MG63 (cell line): ENCODE measurements around the gene LOC128125822.

ENCODE experiments used
- DNase-seq: peaks from one replicate; pipeline ENCODE4 v3.0.0-alpha.2; 2020
- H3K27me3 ChIP-seq: fragments of 250-450 bp; sonication (Bioruptor Pico); 2 replicates; pipeline ENCODE4 v1.5.1; 2020; ENCODE audit warnings: mild to moderate bottlenecking, moderate library complexity
- H3K36me3 ChIP-seq: fragments of 250-450 bp; sonication (Bioruptor Pico); 2 replicates; pipeline ENCODE4 v1.5.1; 2020; ENCODE audit warnings: mild to moderate bottlenecking, moderate library complexity
- H3K4me3 ChIP-seq: fragments of 250-450 bp; sonication (Bioruptor Pico); 2 replicates; pipeline ENCODE4 v1.5.1; 2020; ENCODE audit warnings: mild to moderate bottlenecking, moderate library complexity
- H3K9me3 ChIP-seq: fragments of 250-450 bp; sonication (Bioruptor Pico); 2 replicates; pipeline ENCODE4 v1.5.1; 2020; ENCODE audit warnings: mild to moderate bottlenecking, moderate library complexity

LOC128125822 gene

DNA sequence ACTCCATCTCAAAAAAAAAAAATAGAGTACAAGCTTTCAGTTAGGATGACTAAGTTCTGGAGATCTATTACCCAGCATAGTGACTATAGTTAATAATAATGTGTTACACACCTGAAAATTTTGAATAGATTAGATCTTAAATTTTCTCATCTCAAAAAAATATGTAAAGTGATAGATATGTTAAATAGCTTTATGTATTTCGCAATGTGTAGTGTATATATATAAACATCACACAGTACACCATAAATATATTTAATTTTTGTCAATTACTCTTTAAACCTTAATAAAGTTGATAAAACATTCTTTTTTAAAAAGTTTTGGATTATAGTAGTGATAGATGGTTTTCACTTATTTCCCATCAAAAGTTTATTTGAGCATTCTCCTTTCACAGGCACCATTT lies 25.6 kb upstream of the LOC128125822 start:
- Histone ChIP-seq H3K9me3 (no peaks in the 10 kb centered on the region), H3K4me3 (no peak overlapping the region), H3K27me3 (no peaks in the 10 kb centered on the region), H3K36me3 (no peaks in the 10 kb centered on the region)
- DNase-seq = no peak

DNA sequence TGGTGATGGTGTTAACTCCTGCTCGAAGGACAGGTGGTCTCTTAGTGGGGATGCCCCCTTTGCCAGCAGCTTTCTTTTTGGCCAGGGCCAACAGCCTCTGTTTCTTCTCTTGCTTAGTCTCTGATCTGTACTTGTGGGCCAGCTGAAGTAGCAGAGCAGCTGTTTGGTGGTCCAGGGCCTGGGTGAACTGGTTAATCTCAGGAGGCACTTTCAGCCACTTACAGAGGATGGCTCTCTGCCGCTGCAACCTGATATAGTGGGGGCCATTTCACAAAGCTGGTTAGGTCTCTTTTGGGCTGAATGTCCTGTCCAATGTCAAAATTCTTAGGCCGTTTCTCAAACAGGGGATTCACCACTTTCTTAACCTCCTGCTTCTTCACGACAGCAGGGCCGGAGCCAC lies 23.2 kb upstream of the LOC128125822 start:
- Histone ChIP-seq H3K4me3 (no peak overlapping the region), H3K27me3 (no peaks in the 10 kb centered on the region), H3K9me3 (no peaks in the 10 kb centered on the region), H3K36me3 (no peaks in the 10 kb centered on the region)
- DNase-seq = no peak

DNA sequence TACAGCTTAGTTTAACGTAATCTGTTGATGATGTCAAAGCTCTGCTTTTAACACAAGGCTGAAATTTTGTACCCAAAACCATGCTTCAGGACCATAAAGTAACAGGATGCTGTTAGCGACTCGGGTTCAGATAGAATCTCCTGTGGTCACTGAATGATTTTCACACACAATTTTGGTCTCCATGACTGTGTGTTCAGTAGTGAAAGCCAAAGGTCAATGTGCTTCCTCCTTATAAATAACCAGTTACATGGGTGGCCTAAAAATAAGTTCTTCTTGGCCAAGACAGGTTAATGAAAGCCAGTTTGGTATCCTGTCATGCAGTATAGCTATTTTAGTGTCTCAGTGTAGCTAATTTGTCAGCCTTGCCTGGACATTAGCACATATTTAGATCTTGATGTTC lies 19.1 kb upstream of the LOC128125822 start:
- no peaks in the 10 kb centered on the region for H3K9me3 ChIP-seq
- no peak for DNase-seq
- no peaks in the 10 kb centered on the region for H3K27me3 ChIP-seq
- no peaks in the 10 kb centered on the region for H3K36me3 ChIP-seq
- H3K4me3 ChIP-seq = no peak overlapping the region

DNA sequence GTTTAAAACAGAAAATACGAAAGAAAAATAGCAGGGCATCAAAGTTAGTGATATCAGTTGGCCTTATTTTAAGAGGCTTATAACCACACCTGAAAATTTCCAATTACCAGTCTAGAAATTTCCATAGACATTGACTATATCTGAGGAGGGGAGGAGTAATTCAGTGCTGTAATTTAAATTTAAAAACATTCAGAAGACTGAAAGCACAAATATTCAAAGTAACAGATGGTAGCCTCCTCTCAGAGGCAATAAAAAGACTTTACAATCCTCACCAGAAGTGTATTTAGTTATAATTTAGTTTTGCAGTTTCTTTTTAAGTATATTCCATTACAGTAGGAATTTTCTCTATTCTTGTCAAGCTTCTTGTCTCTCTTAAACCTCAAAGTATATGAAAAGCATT lies 18.4 kb upstream of the LOC128125822 start:
- Histone ChIP-seq H3K36me3 (no peaks in the 10 kb centered on the region), H3K27me3 (no peaks in the 10 kb centered on the region), H3K4me3 (no peak overlapping the region), H3K9me3 (no peaks in the 10 kb centered on the region)
- DNase-seq = no peak

DNA sequence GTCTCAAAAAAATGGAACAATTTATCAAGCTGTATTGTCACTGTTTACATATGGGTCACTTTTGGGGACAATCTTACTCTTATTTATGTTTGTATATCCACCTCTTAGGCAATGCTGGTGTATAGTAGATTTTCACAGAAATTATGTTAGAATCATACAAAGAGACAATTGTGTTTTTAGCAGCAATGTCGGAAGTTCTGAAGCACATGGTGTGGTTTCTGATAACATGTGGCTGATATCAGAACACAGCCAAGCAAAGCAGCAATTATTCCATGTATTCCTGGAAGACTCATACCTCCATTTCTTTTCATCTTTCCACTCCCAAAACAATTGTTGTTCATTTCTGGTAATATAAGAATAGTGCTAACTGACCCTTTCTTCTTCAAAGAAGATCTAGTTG lies 17.5 kb upstream of the LOC128125822 start:
- no peaks in the 10 kb centered on the region for H3K36me3 ChIP-seq
- no peak for DNase-seq
- H3K27me3 ChIP-seq = no peaks in the 10 kb centered on the region
- H3K9me3 ChIP-seq = no peaks in the 10 kb centered on the region
- H3K4me3 ChIP-seq = no peak overlapping the region

DNA sequence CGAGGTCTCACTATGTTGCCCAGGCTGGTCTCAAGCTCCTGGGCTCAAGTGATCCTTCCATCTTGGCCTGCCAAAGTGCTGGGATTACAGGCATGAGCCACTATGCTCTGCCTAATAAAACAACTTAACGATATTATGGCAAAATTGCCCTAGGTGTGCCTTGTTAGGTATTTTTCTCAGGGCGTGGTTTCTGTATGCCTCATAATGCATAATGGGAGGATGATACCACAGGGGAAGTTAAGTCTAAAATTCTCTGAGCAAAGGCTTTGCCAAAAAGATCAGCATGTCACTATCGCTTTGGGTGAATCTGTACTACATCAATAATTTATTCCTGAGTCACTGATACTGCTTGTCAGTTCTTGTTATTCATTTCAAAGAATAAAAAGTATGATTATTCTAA lies 15.9 kb upstream of the LOC128125822 start:
- Histone ChIP-seq H3K9me3 (no peaks in the 10 kb centered on the region), H3K27me3 (no peaks in the 10 kb centered on the region), H3K36me3 (no peaks in the 10 kb centered on the region), H3K4me3 (no peak overlapping the region)
- DNase-seq = no peak

DNA sequence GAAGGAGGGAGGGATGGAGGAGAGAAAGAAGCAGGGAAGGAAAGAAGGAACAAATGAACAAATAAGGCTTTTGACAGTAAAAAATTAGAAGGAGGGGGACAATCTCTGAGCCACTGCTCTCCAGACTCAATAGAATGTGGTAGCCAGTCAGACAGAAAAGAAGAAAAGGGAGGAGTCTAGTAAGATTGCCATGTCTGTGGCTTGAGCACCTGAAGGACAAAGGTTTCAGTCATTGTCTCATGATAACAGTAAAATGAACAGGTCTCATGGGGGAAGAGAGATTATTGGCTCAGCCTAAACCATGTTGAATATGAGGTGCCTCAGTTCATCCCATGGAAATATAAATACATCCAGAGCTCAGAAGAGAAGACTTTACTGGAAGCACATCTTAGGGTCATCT lies 14.0 kb upstream of the LOC128125822 start:
- H3K4me3 ChIP-seq = no peak overlapping the region
- DNase-seq = no peak
- no peaks in the 10 kb centered on the region for H3K27me3 ChIP-seq
- no peaks in the 10 kb centered on the region for H3K36me3 ChIP-seq
- H3K9me3 ChIP-seq = no peaks in the 10 kb centered on the region

DNA sequence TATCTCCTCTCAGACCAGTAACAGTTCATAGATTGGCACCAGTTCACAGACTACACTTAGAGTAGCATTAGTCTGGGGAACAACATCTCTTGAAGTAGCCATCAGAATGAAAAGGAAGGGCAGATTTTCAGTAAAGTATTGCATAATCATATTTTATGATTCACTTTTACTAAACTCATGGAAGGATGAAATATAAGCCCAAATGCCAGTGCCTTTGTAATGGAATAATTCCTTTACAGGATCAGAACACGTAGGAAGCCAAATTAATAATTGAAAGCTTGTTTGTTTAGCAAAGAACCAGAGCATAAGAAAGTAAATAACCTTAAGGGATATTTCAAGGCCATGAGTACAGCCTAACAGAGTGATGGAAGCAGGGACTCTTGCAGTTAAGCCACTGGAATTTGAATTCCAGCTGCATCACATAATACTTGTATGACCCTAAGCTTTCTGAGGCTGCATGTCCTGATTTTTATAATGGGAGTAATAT lies 11.4 kb upstream of the LOC128125822 start:
- H3K36me3 ChIP-seq = no peaks in the 10 kb centered on the region
- no peaks in the 10 kb centered on the region for H3K27me3 ChIP-seq
- no peak overlapping the region for H3K4me3 ChIP-seq
- no peaks in the 10 kb centered on the region for H3K9me3 ChIP-seq
- no peak for DNase-seq

DNA sequence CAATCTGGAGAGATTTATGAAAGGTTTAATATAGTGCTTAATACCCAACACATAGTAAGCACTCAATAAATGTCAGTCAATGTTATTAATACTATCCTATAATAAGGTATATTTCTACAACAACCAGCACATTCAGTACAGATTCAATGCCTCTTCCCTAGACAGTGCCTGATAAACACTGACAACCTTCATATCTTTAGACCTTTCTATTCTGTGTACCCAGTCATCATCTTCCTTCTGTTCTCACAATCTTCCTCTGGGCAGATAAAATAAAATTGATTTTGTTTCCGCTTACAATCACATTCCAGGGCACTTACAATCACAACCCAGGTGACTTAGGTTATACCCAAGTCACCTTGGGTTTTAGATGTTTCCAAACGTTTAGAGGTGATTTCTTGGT lies 11.0 kb upstream of the LOC128125822 start:
- Histone ChIP-seq H3K9me3 (no peaks in the 10 kb centered on the region), H3K4me3 (no peak overlapping the region), H3K36me3 (no peaks in the 10 kb centered on the region), H3K27me3 (no peaks in the 10 kb centered on the region)
- DNase-seq = no peak

DNA sequence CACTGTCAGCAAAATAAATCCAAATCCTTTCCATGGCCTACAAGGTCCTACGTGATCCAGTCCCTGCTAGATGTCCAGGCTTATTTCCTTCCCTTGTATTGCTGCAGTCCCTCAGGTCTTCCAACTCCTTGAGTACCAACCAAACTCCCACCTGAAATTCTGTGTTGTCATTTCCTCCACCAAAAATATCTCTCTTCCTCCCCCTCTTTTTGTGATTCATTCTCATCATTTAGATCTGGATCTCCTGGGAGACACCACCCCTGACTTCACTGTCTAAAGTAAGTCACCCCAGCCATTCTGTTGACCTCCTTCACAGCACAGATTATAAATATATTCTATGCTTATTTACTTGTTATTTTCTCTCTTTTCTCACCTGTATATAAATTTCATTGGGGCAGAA lies 9.0 kb upstream of the LOC128125822 start:
- no peak for DNase-seq
- H3K4me3 ChIP-seq = no peak overlapping the region
- H3K9me3 ChIP-seq = no peaks in the 10 kb centered on the region
- H3K27me3 ChIP-seq = no peaks in the 10 kb centered on the region
- H3K36me3 ChIP-seq = no peaks in the 10 kb centered on the region

DNA sequence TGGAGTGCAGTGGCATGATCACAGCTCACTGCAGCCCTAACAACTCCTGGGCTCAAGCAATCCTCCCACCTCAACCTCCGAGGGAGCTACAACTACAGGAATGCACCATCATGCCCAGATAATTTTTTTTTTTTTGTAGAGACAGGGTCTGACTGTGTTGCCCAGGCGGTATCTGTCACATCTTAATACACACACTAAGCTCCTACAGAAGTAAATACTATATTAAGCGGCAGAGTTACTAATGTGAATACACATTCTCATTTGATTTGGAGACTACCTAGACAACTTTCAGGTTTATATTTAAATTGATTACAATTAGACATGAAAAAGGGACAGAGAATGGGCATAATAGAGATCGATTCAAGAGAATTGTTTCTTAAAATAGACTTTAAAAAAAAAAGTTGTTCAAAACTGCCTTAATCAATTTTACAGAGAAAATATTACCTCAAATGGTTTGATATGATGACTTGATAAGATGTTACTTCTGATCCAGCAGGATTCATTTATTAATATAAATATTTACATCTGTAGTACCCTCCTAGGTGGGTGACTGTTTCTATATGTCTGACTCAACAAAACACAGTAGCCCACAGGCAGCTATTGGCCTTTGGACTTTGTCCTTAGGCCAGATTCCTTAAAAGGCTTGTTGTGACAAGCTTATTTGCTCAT lies 7.1 kb upstream of the LOC128125822 start:
- Histone ChIP-seq H3K36me3 (no peaks in the 10 kb centered on the region), H3K9me3 (no peaks in the 10 kb centered on the region), H3K4me3 (no peak overlapping the region), H3K27me3 (no peaks in the 10 kb centered on the region)
- DNase-seq = no peak

DNA sequence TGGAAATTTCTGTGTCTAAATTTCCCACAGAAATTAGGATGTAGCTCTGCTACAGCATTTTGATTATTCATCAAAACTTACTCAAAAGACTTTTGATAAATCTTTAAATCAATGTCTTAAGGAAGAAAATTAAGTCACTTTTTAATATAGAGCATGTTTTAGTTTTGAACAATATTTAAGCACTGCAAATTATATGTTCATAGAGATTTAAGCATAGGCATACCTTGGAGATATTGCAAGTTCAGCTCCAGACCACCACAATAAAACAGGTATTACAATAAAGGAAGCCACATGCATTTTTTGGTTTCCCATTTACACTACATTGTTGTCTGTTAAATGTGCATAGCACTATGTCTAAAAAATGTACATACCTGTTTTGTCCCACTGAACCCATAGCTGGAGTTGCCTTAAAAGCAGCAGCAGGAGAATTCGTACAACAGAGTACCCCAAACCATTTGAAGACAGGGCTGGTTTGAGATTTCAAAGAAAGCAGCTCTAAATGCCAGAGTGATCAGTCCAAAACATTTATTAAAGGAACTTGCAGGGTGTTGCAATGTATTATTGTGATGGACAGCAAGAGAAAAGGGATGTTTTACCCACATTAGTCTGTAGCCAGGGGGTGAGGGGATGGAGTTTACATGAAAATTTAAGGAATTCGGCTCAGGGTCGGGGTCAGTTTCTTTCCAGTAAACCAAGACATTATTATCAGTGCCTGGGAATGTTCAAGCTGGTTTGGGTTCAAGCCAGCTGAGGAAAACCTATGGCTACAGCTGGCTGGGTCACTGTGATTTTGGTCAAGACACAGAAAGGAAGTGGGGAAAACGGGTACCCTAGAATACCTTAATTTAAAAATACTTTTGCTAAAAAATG lies 6.3 kb upstream of the LOC128125822 start:
- H3K9me3 ChIP-seq = no peaks in the 10 kb centered on the region
- H3K27me3 ChIP-seq = no peaks in the 10 kb centered on the region
- no peaks in the 10 kb centered on the region for H3K36me3 ChIP-seq
- H3K4me3 ChIP-seq = no peak overlapping the region
- DNase-seq = no peak

DNA sequence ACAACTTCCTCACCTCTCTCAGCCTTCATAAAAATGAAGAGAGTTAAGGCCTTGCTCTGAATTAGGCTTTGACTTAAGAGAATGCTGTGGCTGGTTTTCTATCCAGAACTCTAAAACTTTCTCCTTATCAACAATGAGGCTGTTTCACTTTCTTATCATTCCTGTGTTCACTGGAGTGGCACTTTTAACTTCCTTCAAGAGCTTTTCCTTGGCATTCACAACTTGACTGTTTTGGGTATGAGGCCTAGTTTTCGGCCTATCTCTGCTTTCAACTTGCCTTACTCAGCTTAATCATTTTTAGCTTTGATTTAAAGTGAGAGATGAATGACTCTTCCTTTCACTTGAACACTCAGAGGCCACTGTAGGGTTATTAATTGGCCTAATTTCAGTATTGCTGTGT lies 4.3 kb upstream of the LOC128125822 start:
- Histone ChIP-seq H3K36me3 (no peaks in the 10 kb centered on the region), H3K4me3 (no peak overlapping the region), H3K9me3 (no peaks in the 10 kb centered on the region), H3K27me3 (no peaks in the 10 kb centered on the region)
- DNase-seq = no peak

DNA sequence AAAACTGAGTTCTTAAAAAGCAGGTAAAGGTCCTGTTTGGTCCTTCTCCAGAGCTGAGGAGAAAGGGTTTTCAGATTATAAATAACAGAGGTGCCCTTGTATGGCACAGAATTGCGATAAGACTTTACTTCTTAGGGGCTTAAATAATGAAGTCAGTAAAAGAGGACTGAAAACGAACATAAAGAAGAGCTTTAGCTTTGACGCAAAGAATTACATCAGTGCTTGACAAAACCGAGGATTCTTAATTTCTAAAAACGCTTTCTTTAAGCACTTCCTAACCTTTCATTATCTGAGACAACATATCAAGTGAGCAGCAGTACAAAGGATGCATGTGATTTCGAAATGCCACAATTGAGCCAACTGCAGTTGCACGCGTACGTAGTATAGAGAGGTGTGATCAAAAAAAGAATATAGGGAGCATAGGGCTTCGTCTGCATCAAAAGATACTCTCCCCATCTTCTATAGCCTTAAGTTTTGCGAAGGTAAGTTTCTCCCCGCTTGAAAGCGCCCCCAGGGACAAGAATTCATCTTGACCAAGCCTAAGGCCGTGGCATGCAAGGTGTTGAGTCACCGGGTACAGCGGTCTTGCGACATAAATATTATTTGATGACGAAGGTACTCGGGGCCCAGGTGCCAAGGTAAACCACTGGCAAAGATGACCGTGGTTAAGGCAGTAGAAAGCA lies 778 bp upstream of the LOC128125822 start:
- peak; percentile 33 for DNase-seq
- Histone ChIP-seq H3K4me3 (peak overlapping the region; percentile 75), H3K27me3 (no peaks in the 10 kb centered on the region), H3K9me3 (no peaks in the 10 kb centered on the region), H3K36me3 (peaks cover 15% of the 10 kb centered on the region)

DNA sequence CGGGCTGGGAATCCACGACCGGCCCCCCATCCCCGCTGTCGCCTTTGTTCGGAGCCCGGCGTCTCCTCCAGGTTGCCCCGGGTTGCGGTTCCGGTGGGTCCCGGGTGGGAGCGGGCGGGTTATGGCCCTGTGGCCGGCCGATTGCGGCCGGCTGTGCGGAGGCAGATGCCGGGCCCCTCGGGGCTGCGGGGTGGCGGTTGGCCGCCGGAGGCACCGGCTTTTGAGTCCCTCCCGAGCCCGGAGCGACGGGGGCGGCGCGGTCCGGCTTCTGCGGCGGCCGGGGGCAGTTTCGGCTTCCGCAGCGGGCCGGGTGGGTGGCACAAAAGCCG lies 431 bp downstream of the LOC128125822 start:
- no peaks in the 10 kb centered on the region for H3K27me3 ChIP-seq

DNA sequence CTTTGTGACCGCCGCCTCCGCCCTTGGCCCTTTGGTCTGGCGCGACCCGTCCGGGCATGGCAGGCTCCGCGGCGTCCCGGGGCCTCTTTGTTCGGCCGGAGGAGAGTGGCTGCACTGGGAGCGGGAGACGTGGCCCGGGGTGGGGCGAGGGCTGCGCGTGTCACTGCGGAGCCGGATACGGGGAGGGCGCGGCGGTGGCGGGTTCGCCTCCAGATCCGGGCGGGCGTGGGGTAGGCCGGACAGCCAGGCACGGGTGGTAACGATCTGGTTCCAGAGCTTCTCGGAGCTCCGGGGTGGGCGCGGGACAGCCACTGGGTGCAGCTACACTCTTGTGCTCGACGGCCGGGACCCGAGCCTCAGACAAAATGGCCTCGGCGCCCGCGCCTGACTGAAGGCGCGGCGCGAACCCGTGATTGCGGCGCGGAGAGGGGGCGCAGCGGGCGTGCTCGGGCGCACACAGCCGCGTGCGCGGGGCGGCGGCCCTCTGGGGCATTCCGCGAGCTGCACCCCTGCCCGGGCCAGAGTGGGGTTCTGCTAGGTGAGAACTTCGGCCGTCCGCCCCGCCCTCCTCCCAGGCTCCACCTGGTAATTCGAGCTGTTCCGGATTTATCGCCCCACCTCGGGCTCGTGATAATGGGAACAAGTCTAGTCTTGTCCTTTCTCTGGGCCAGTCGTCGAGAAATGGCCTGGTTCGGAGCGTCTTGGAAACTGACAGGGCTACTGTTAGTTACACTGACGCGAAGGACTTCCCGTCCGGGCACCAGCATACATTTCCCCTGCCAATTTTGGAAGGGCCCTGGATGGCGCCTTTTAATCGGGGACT lies 1.0 kb downstream of the LOC128125822 start:
- Histone ChIP-seq H3K9me3 (no peaks in the 10 kb centered on the region), H3K36me3 (peaks cover 30% of the 10 kb centered on the region), H3K27me3 (no peaks in the 10 kb centered on the region), H3K4me3 (peak overlapping the region; percentile 75)
- peak; percentile 63 for DNase-seq

More for the DNA sequence above, 431 bp downstream of the LOC128125822 start:
- DNase-seq = no peak
- H3K36me3 ChIP-seq = peaks cover 25% of the 10 kb centered on the region
- H3K9me3 ChIP-seq = no peaks in the 10 kb centered on the region
- H3K4me3 ChIP-seq = peak overlapping the region; percentile 75
